ENCODE results near the gene CADPS. TPM values are rescaled to one million over a fixed set of nuclear protein-coding genes. Genes with fewer than 3 reads are reported as not detected.

CADPS gene
- polyA plus RNA-seq, 1 donor (not counting 4 experiments of a cell fraction or from before 2014, with no cell fraction given): not detected

DNA sequence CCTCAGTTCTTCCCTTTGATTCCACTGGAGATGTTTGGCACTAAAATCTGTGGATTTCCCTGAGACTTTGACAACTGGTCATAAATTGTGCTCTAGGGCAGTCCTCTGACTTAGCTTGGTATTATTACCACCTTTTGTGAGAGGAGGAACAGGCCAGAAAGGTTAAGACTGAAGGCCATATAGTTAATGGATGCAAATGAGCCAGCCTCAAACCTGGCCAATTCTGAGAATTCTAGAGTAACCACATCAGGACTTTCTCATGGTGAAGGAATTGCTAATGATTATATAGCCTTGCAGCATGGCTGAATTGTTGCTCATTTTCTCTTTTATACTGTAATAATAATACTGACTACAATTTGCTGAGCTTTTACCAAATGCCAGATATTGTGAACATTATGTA is 162.5 kb downstream of the CADPS start:
- dilution Hi-C loops (cut with MboI; ENCODE audit: extremely low pct_ligation_motif_present, low sequenced_read_pairs): no loop called here
- Histone ChIP-seq H2AFZ (ENCODE audit: control insufficient read depth, low read length) (no peak overlapping the region), H3K27me3 (ENCODE audit: control insufficient read depth, extremely low read depth, insufficient read depth, low read length) (no peaks in the 10 kb centered on the region), H3K9ac (ENCODE audit: control insufficient read depth, extremely low read depth, insufficient read depth, low read length) (no peak overlapping the region), H3K9me3 (ENCODE audit: control insufficient read depth, low read depth, low read length) (no peaks in the 10 kb centered on the region), H3K36me3 (ENCODE audit: control insufficient read depth in 2 of 2, extremely low read depth in 1 of 2, insufficient read depth in 2 of 2, low read length in 2 of 2) (no peaks in the 10 kb centered on the region), H3K27ac (ENCODE audit: control insufficient read depth, insufficient read depth, low read length) (no peak overlapping the region), H3K9me1 (ENCODE audit: control insufficient read depth, extremely low read depth, insufficient read depth, low read length) (no peaks in the 10 kb centered on the region), H4K20me1 (ENCODE audit: control insufficient read depth, extremely low read depth, insufficient read depth, low read length) (no peaks in the 10 kb centered on the region), H3K4me1 (ENCODE audit: control insufficient read depth, extremely low read depth, insufficient read depth, low read length) (peaks cover 8% of the 10 kb centered on the region), H3K79me2 (ENCODE audit: control insufficient read depth, insufficient read depth, low read length) (no peaks in the 10 kb centered on the region), H3K4me3 (ENCODE audit: control insufficient read depth in 2 of 3, extremely low read depth in 1 of 3, insufficient read depth in 2 of 3, low read depth in 1 of 3, low read length in 3 of 3) (no peak overlapping the region), H3K4me2 (ENCODE audit: control insufficient read depth, extremely low read depth, insufficient read depth, low read depth, low read length) (no peak overlapping the region)
- TF ChIP-seq EZH2 (IDR thresholded peaks at IDR 0.05; ENCODE audit: low read length): no peak
- TF ChIP-seq, protein P1, sequence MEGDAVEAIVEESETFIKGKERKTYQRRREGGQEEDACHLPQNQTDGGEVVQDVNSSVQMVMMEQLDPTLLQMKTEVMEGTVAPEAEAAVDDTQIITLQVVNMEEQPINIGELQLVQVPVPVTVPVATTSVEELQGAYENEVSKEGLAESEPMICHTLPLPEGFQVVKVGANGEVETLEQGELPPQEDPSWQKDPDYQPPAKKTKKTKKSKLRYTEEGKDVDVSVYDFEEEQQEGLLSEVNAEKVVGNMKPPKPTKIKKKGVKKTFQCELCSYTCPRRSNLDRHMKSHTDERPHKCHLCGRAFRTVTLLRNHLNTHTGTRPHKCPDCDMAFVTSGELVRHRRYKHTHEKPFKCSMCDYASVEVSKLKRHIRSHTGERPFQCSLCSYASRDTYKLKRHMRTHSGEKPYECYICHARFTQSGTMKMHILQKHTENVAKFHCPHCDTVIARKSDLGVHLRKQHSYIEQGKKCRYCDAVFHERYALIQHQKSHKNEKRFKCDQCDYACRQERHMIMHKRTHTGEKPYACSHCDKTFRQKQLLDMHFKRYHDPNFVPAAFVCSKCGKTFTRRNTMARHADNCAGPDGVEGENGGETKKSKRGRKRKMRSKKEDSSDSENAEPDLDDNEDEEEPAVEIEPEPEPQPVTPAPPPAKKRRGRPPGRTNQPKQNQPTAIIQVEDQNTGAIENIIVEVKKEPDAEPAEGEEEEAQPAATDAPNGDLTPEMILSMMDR (optimal IDR thresholded peaks at IDR 0.05 in 1 of 3, IDR thresholded peaks at IDR 0.05 in 1 of 3, conservative IDR thresholded peaks at IDR 0.05 in 1 of 3; ENCODE audit: extremely low read depth in 1 of 3, insufficient read depth in 2 of 3, low read length in 3 of 3): no peak
- no peak for FAIRE-seq
- DNase-seq (ENCODE audit: low read depth, low spot score): no peak

DNA sequence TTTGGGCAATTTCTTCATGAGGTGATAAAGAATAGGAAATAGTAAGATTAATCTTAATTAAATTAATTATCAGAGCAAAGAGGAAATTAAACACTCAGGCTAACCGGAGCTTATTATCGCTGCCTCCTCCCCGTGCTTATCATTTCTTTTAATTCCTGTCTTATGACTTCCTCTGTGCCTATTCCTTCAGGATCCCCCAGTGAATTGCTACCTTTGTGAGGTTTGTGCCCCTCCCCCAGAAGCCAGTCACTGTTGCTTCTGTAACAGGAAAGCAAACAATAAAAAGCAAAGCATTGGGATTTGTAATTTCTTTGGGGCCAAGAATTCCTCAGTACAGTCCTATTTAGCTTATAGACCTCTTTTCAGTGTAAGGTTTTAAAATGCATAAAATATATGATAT is 164.5 kb downstream of the CADPS start:
- no peak overlapping the region for H3K27ac ChIP-seq (ENCODE audit: control insufficient read depth, insufficient read depth, low read length)
- FAIRE-seq: no peak
- no peaks in the 10 kb centered on the region for H3K27me3 ChIP-seq (ENCODE audit: control insufficient read depth, extremely low read depth, insufficient read depth, low read length)
- H3K4me3 ChIP-seq (ENCODE audit: control insufficient read depth in 2 of 3, extremely low read depth in 1 of 3, insufficient read depth in 2 of 3, low read depth in 1 of 3, low read length in 3 of 3): no peak overlapping the region
- no peaks in the 10 kb centered on the region for H3K79me2 ChIP-seq (ENCODE audit: control insufficient read depth, insufficient read depth, low read length)
- no peak overlapping the region for H3K4me2 ChIP-seq (ENCODE audit: control insufficient read depth, extremely low read depth, insufficient read depth, low read depth, low read length)
- H4K20me1 ChIP-seq (ENCODE audit: control insufficient read depth, extremely low read depth, insufficient read depth, low read length): no peaks in the 10 kb centered on the region
- no peak overlapping the region for H3K9ac ChIP-seq (ENCODE audit: control insufficient read depth, extremely low read depth, insufficient read depth, low read length)
- dilution Hi-C loops (cut with MboI; ENCODE audit: extremely low pct_ligation_motif_present, low sequenced_read_pairs): no loop called here
- DNase-seq (ENCODE audit: low read depth, low spot score): no peak
- no peak overlapping the region for H2AFZ ChIP-seq (ENCODE audit: control insufficient read depth, low read length)
- no peaks in the 10 kb centered on the region for H3K9me3 ChIP-seq (ENCODE audit: control insufficient read depth, low read depth, low read length)
- H3K36me3 ChIP-seq (ENCODE audit: control insufficient read depth in 2 of 2, extremely low read depth in 1 of 2, insufficient read depth in 2 of 2, low read length in 2 of 2): no peaks in the 10 kb centered on the region
- no peaks in the 10 kb centered on the region for H3K9me1 ChIP-seq (ENCODE audit: control insufficient read depth, extremely low read depth, insufficient read depth, low read length)
- no peak for TF ChIP-seq EZH2 (IDR thresholded peaks at IDR 0.05; ENCODE audit: low read length)
- TF ChIP-seq, protein P1 (optimal IDR thresholded peaks at IDR 0.05 in 1 of 3, IDR thresholded peaks at IDR 0.05 in 1 of 3, conservative IDR thresholded peaks at IDR 0.05 in 1 of 3; ENCODE audit: extremely low read depth in 1 of 3, insufficient read depth in 2 of 3, low read length in 3 of 3): no peak
- no peaks in the 10 kb centered on the region for H3K4me1 ChIP-seq (ENCODE audit: control insufficient read depth, extremely low read depth, insufficient read depth, low read length)
